Measurements from ENCODE around the gene FGF18. TPM values are rescaled to one million over a fixed set of nuclear protein-coding genes. Genes with fewer than 3 reads are reported as not detected.

FGF18 gene
- total and polyA plus RNA-seq, 2 donors from 2014 or later: 0.39 to 1.8 TPM

GRCh38 chr5:171420431-171421241 lies 1.2 kb downstream of the FGF18 start:
- H3K4me1 ChIP-seq (ENCODE audit: control insufficient read depth in 2 of 3, insufficient read depth in 2 of 3, low read depth in 1 of 3, low read length in 3 of 3): peaks cover 0 to 17% (median 0%) of the 10 kb centered on the region in 3 donors
- no peak overlapping the region for H3K27ac ChIP-seq (ENCODE audit: low read depth in 2 of 2, low read length in 2 of 2)
- FAIRE-seq: no peak
- no peak overlapping the region for H3K9ac ChIP-seq (ENCODE audit: low read length in 3 of 3)
- peak in 4 of 5 donors; percentile 44 to 85 (median 68) for DNase-seq
- H3K4me3 ChIP-seq (ENCODE audit: low read length in 3 of 3): no peak overlapping the region
- no peaks in the 10 kb centered on the region for H3K36me3 ChIP-seq (ENCODE audit: control insufficient read depth in 2 of 3, insufficient read depth in 3 of 3, low read length in 3 of 3)
- TF ChIP-seq CTCF (IDR thresholded peaks at IDR 0.05; ENCODE audit: borderline replicate concordance, extremely low read depth, insufficient read depth): no peak
- intact Hi-C loops (cut with DNase I): loop anchor here (10.0 kb wide), 1 partner anchor 474 kb away; no protein-coding TSS in a partner anchor
- H3K9me3 ChIP-seq (ENCODE audit: control insufficient read depth in 2 of 3, insufficient read depth in 1 of 3, low read length in 3 of 3): no peaks in the 10 kb centered on the region
- H3K27me3 ChIP-seq (ENCODE audit: control insufficient read depth, insufficient read depth, low read length): peaks cover 2% of the 10 kb centered on the region

GRCh38 chr5:171421331-171422262 lies 2.1 kb downstream of the FGF18 start:
- intact Hi-C loops (cut with DNase I): loop anchor here (10.0 kb wide), 1 partner anchor 473 kb away; no protein-coding TSS in a partner anchor
- H3K27ac ChIP-seq (ENCODE audit: low read depth in 2 of 2, low read length in 2 of 2): no peak overlapping the region
- no peaks in the 10 kb centered on the region for H3K36me3 ChIP-seq (ENCODE audit: control insufficient read depth in 2 of 3, insufficient read depth in 3 of 3, low read length in 3 of 3)
- no peak overlapping the region for H3K9ac ChIP-seq (ENCODE audit: low read length in 3 of 3)
- FAIRE-seq: no peak
- peaks cover 0 to 17% (median 0%) of the 10 kb centered on the region in 3 donors for H3K4me1 ChIP-seq (ENCODE audit: control insufficient read depth in 2 of 3, insufficient read depth in 2 of 3, low read depth in 1 of 3, low read length in 3 of 3)
- H3K4me3 ChIP-seq (ENCODE audit: low read length in 3 of 3): no peak overlapping the region
- H3K9me3 ChIP-seq (ENCODE audit: control insufficient read depth in 2 of 3, insufficient read depth in 1 of 3, low read length in 3 of 3): no peaks in the 10 kb centered on the region
- peaks cover 2% of the 10 kb centered on the region for H3K27me3 ChIP-seq (ENCODE audit: control insufficient read depth, insufficient read depth, low read length)
- TF ChIP-seq CTCF (IDR thresholded peaks at IDR 0.05; ENCODE audit: borderline replicate concordance, extremely low read depth, insufficient read depth): no peak
- DNase-seq: peak in 2 of 5 donors; percentile 48 to 59

GRCh38 chr5:171422495-171422894 lies 3.0 kb downstream of the FGF18 start:
- Histone ChIP-seq H3K36me3 (ENCODE audit: control insufficient read depth in 2 of 3, insufficient read depth in 3 of 3, low read length in 3 of 3) (no peaks in the 10 kb centered on the region), H3K4me1 (ENCODE audit: control insufficient read depth in 2 of 3, insufficient read depth in 2 of 3, low read depth in 1 of 3, low read length in 3 of 3) (peaks cover 0 to 17% (median 0%) of the 10 kb centered on the region in 3 donors), H3K9ac (ENCODE audit: low read length in 3 of 3) (no peak overlapping the region), H3K9me3 (ENCODE audit: control insufficient read depth in 2 of 3, insufficient read depth in 1 of 3, low read length in 3 of 3) (no peaks in the 10 kb centered on the region), H3K27ac (ENCODE audit: low read depth in 2 of 2, low read length in 2 of 2) (no peak overlapping the region), H3K27me3 (ENCODE audit: control insufficient read depth, insufficient read depth, low read length) (peaks cover 2% of the 10 kb centered on the region), H3K4me3 (ENCODE audit: low read length in 3 of 3) (no peak overlapping the region)
- FAIRE-seq (no peak), DNase-seq (no peak)
- intact Hi-C loops (cut with DNase I): loop anchor here (10.0 kb wide), 1 partner anchor 472 kb away; no protein-coding TSS in a partner anchor
- TF ChIP-seq CTCF (IDR thresholded peaks at IDR 0.05; ENCODE audit: borderline replicate concordance, extremely low read depth, insufficient read depth): no peak
